Liver (tissue), 3 donors: Measurements from ENCODE around the gene P2RX3.

ENCODE experiments used
- ATF3 ChIP-seq: IDR thresholded peaks from 2 replicates; pipeline ENCODE4 v1.6.1; 2016; ENCODE audit warnings: antibody characterized with exemption
- CTCF ChIP-seq: fragments of 150-350 bp; IDR thresholded peaks from 2 replicates; pipeline ENCODE4 v1.5.1; 2017; ENCODE audit warnings: improper control_type of control experiment, low read depth, low read length; ENCODE audit not compliant: missing input control
- EGR1 ChIP-seq, 2 donors: IDR thresholded peaks; 2 replicates each; pipeline ENCODE4 v1.6.1; 2016 to 2018; ENCODE audit warnings: antibody characterized with exemption in 2 of 2, low read depth in 2 of 2
- FOXA2 ChIP-seq: IDR thresholded peaks from 2 replicates; pipeline ENCODE4 v1.6.1; 2016; ENCODE audit warnings: antibody characterized with exemption
- GABPA ChIP-seq, 2 donors: IDR thresholded peaks in 1 of 2; conservative IDR thresholded peaks in 1 of 2; 2 replicates each; pipeline ENCODE4 v1.6.1; 2016; ENCODE audit warnings: antibody characterized with exemption in 2 of 2, mild to moderate bottlenecking in 1 of 2, moderate library complexity in 1 of 2
- HNF4G ChIP-seq: IDR thresholded peaks from 2 replicates; pipeline ENCODE4 v1.6.1; 2016; ENCODE audit warnings: antibody characterized with exemption
- JUND ChIP-seq, 2 donors: IDR thresholded peaks; 2 replicates each; pipeline ENCODE4 v1.6.1; 2016; ENCODE audit warnings: antibody characterized with exemption in 2 of 2
- MAX ChIP-seq: IDR thresholded peaks from 2 replicates; pipeline ENCODE4 v1.6.1; 2016; ENCODE audit warnings: antibody characterized with exemption
- RAD21 ChIP-seq, 2 donors: IDR thresholded peaks; 2 replicates each; pipeline ENCODE4 v1.6.1; 2016; ENCODE audit warnings: antibody characterized with exemption in 2 of 2, mild to moderate bottlenecking in 2 of 2
- REST ChIP-seq: IDR thresholded peaks from 2 replicates; pipeline ENCODE4 v1.6.1; 2016; ENCODE audit warnings: antibody characterized with exemption, mild to moderate bottlenecking
- RXRA ChIP-seq, 2 donors: IDR thresholded peaks; 2 replicates each; pipeline ENCODE4 v1.6.1; 2017 to 2018; ENCODE audit warnings: antibody characterized with exemption in 2 of 2, mild to moderate bottlenecking in 1 of 2
- TAF1 ChIP-seq: conservative IDR thresholded peaks from 2 replicates; pipeline ENCODE4 v1.6.1; 2016; ENCODE audit warnings: antibody characterized with exemption, mild to moderate bottlenecking
- YY1 ChIP-seq: IDR thresholded peaks from 2 replicates; pipeline ENCODE4 v1.6.1; 2016; ENCODE audit warnings: antibody characterized with exemption, mild to moderate bottlenecking
- ZBTB33 ChIP-seq: IDR thresholded peaks from 2 replicates; pipeline ENCODE4 v1.6.1; 2016; ENCODE audit warnings: antibody characterized with exemption
- donor health status: healthy.
- donor health status: healthy.

GRCh38 chr11:57357310-57357709 lies 19.2 kb downstream of the P2RX3 start:
- no peak for TF ChIP-seq MAX
- no peak for TF ChIP-seq CTCF
- TF ChIP-seq ZBTB33, result no peak
- TF ChIP-seq RAD21 (IDR thresholded peaks at IDR 0.05), result no peak
- TF ChIP-seq YY1, result no peak
- no peak for TF ChIP-seq EGR1 (IDR thresholded peaks at IDR 0.05; ENCODE audit: low read depth in 2 of 2)
- no peak for TF ChIP-seq GABPA (IDR thresholded peaks at IDR 0.05 in 1 of 2, conservative IDR thresholded peaks at IDR 0.05 in 1 of 2)
- no peak for TF ChIP-seq FOXA2
- no peak for TF ChIP-seq REST
- TF ChIP-seq RXRA (IDR thresholded peaks at IDR 0.05), result no peak
- no peak for TF ChIP-seq JUND (IDR thresholded peaks at IDR 0.05)
- TF ChIP-seq TAF1, result no peak
- TF ChIP-seq ATF3, result no peak
- TF ChIP-seq HNF4G, result no peak
